Myocyte (in vitro differentiated cells): ENCODE data around the gene GALNT12. TPM values are rescaled to one million over a fixed set of nuclear protein-coding genes. Genes with fewer than 3 reads are reported as not detected.
A peak's percentile ranks its signal among the peaks of the same experiment; 100 is the strongest.

Experiments used
- DNase-seq: peaks from one replicate; pipeline ENCODE4 v3.0.0-alpha.2; 2012; ENCODE audit warnings: low read depth
- total RNA-seq: library from RNA; depleted of rRNA; stranded (reverse); fragments of >200 nt; gene quantifications from 2 replicates; pipeline ENCODE4 v1.2.3, GENCODE V29; 2014

Gene GALNT12
- total RNA-seq, 1 donor from 2014 or later: 0.32 TPM

GRCh38 chr9:98801561-98801960, 5.9 kb upstream of the GALNT12 start:
- DNase-seq: no peak

GRCh38 chr9:98801969-98802371, 5.5 kb upstream of the GALNT12 start:
- no peak for DNase-seq

GRCh38 chr9:98804083-98804482, 3.4 kb upstream of the GALNT12 start:
- DNase-seq: no peak

GRCh38 chr9:98805506-98806272, 1.8 kb upstream of the GALNT12 start:
- DNase-seq: no peak

GRCh38 chr9:98806394-98807035, 955 bp upstream of the GALNT12 start:
- no peak for DNase-seq

GRCh38 chr9:98807814-98808195, 335 bp downstream of the GALNT12 start:
- DNase-seq: no peak

GRCh38 chr9:98808411-98808815, 943 bp downstream of the GALNT12 start:
- DNase-seq: no peak

GRCh38 chr9:98808875-98809274, 1.4 kb downstream of the GALNT12 start:
- no peak for DNase-seq

GRCh38 chr9:98809311-98810101, 2.0 kb downstream of the GALNT12 start:
- DNase-seq: no peak

- DNase-seq: no peak
These were observed 2.8 kb downstream of the GALNT12 start for GRCh38 chr9:98810102-98810842.

GRCh38 chr9:98811051-98811650, 3.7 kb downstream of the GALNT12 start:
- peak; percentile 43 for DNase-seq

- no peak for DNase-seq
These were observed 8.0 kb downstream of the GALNT12 start for GRCh38 chr9:98815391-98815951.

- DNase-seq: no peak
These were observed 11.3 kb downstream of the GALNT12 start for GRCh38 chr9:98818764-98819163.

- no peak for DNase-seq
These were observed 11.8 kb downstream of the GALNT12 start for GRCh38 chr9:98819231-98819630.

GRCh38 chr9:98821831-98822230, 14.4 kb downstream of the GALNT12 start:
- no peak for DNase-seq

GRCh38 chr9:98822661-98823060, 15.2 kb downstream of the GALNT12 start:
- no peak for DNase-seq

- no peak for DNase-seq
These were observed 16.3 kb downstream of the GALNT12 start for GRCh38 chr9:98823666-98824334.

- DNase-seq: no peak
These were observed 17.9 kb downstream of the GALNT12 start for GRCh38 chr9:98825414-98825813.

GRCh38 chr9:98826716-98827115, 19.2 kb downstream of the GALNT12 start:
- DNase-seq: no peak

- DNase-seq: no peak
These were observed 22.3 kb downstream of the GALNT12 start for GRCh38 chr9:98829766-98830165.
